ENCODE results near the gene HAAO. TPM values are rescaled to one million over a fixed set of nuclear protein-coding genes. Genes with fewer than 3 reads are reported as not detected.

HAAO gene
- total RNA-seq, 1 donor from 2014 or later, result 11.4 TPM

GRCh38 chr2:42752314-42752713, 40.1 kb downstream of the HAAO start:
- Mint-ChIP-seq H3K4me3 (peak overlapping the region; percentile 50), H3K9me3 (no peaks in the 10 kb centered on the region), H3K36me3 (ENCODE audit: low read depth) (no peaks in the 10 kb centered on the region), H3K27me3 (no peaks in the 10 kb centered on the region), H3K27ac (peak overlapping the region; percentile 76), H3K4me1 (peaks cover 47% of the 10 kb centered on the region)
- no peak for TF ChIP-seq CTCF (IDR thresholded peaks at IDR 0.05)
- ChIA-PET CTCF (interaction anchor here (1.2 kb wide), 1 partner anchor 90 kb away, joined by 3 read pairs; no protein-coding TSS in a partner anchor), POLR2A (interaction anchor here (0.7 to 6.1 kb wide), 6 partner anchors 27 to 844 kb away, joined by 3 to 41 read pairs (median 4); partner anchors contain the start of genes HAAO and THADA)
- DNase-seq (no peak), ATAC-seq (ENCODE audit: low read depth) (peak; percentile 52)
- intact Hi-C loops (cut with micrococcal nuclease), result loop anchor here (1.0 to 2.0 kb wide), 3 partner anchors 30 to 58 kb away; partner anchors contain the start of gene HAAO

- no peak for TF ChIP-seq CTCF (IDR thresholded peaks at IDR 0.05)
- Mint-ChIP-seq H3K9me3 (no peaks in the 10 kb centered on the region), H3K4me1 (peaks cover 29% of the 10 kb centered on the region), H3K27ac (no peak overlapping the region), H3K36me3 (ENCODE audit: low read depth) (no peaks in the 10 kb centered on the region), H3K4me3 (no peak overlapping the region), H3K27me3 (no peaks in the 10 kb centered on the region)
- ChIA-PET CTCF (no interaction called here), POLR2A (no interaction called here)
- DNase-seq, result no peak
- no peak for ATAC-seq (ENCODE audit: low read depth)
- intact Hi-C loops (cut with micrococcal nuclease), result no loop called here
Measured at GRCh38 chr2:42748840-42749239, 43.5 kb downstream of the HAAO start.

GRCh38 chr2:42747422-42747821, 45.0 kb downstream of the HAAO start:
- Mint-ChIP-seq H3K4me3 (no peak overlapping the region), H3K27me3 (no peaks in the 10 kb centered on the region), H3K4me1 (peaks cover 14% of the 10 kb centered on the region), H3K27ac (no peak overlapping the region), H3K36me3 (ENCODE audit: low read depth) (no peaks in the 10 kb centered on the region), H3K9me3 (no peaks in the 10 kb centered on the region)
- intact Hi-C loops (cut with micrococcal nuclease), result no loop called here
- ATAC-seq (ENCODE audit: low read depth) (no peak), DNase-seq (no peak)
- POLR2A ChIA-PET, result interaction anchor here (0.6 kb wide), 1 partner anchor 245 kb away, joined by 3 read pairs; no protein-coding TSS in a partner anchor
- CTCF ChIA-PET, result no interaction called here
- no peak for TF ChIP-seq CTCF (IDR thresholded peaks at IDR 0.05)

- H3K9me3 Mint-ChIP-seq, result no peaks in the 10 kb centered on the region
- no peak for TF ChIP-seq CTCF (IDR thresholded peaks at IDR 0.05)
- no peaks in the 10 kb centered on the region for H3K27me3 Mint-ChIP-seq
- DNase-seq, result no peak
- intact Hi-C loops (cut with micrococcal nuclease), result no loop called here
- no peak for ATAC-seq (ENCODE audit: low read depth)
- no peak overlapping the region for H3K27ac Mint-ChIP-seq
- no peak overlapping the region for H3K4me3 Mint-ChIP-seq
- peaks cover 10% of the 10 kb centered on the region for H3K36me3 Mint-ChIP-seq (ENCODE audit: low read depth)
- peaks cover 5% of the 10 kb centered on the region for H3K4me1 Mint-ChIP-seq
- CTCF ChIA-PET, result no interaction called here
- POLR2A ChIA-PET, result interaction anchor here (0.6 kb wide), 2 partner anchors 503 to 1388 kb away, joined by 3 read pairs; no protein-coding TSS in a partner anchor
Measured at GRCh38 chr2:42744545-42745082, 47.8 kb downstream of the HAAO start.

GRCh38 chr2:42743659-42743990, 48.8 kb downstream of the HAAO start:
- intact Hi-C loops (cut with micrococcal nuclease), result no loop called here
- DNase-seq, result no peak
- peaks cover 4% of the 10 kb centered on the region for H3K9me3 Mint-ChIP-seq
- H3K27ac Mint-ChIP-seq, result no peak overlapping the region
- TF ChIP-seq CTCF (IDR thresholded peaks at IDR 0.05), result no peak
- H3K4me3 Mint-ChIP-seq, result no peak overlapping the region
- H3K36me3 Mint-ChIP-seq (ENCODE audit: low read depth), result peaks cover 16% of the 10 kb centered on the region
- ChIA-PET CTCF (no interaction called here), POLR2A (no interaction called here)
- peaks cover 5% of the 10 kb centered on the region for H3K4me1 Mint-ChIP-seq
- no peak for ATAC-seq (ENCODE audit: low read depth)
- H3K27me3 Mint-ChIP-seq, result no peaks in the 10 kb centered on the region

Data from activated B cell treated with CpG ODN at 0.5 μM for 24 hours (primary cell).